Measurements from ENCODE around the gene SERPINE3.

The SERPINE3 gene

DNA sequence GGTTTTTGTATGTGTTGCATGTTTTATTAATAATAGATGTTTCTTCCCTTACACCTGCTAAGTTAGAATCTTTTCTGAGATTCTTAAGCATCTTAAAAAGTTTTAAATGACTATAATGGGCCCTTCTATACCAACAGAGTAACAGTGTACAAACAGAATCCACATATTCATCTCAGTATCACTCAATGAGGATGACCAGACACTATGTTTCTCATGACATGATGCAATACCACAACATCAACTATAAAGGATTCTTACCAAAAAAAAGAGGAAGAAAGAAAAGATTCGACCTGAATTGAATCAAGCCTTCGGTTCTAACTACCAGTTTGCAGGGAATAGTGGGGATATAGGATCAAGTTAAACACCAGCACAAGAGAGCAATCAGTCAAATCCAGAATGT, 56.9 kb downstream of the SERPINE3 start:
- intact Hi-C loops (cut with DNase I; ENCODE audit: low total_unique reads), result no loop called here
- peaks cover 0 to 29% (median 13%) of the 10 kb centered on the region in 4 donors for H3K4me1 ChIP-seq
- H3K9me3 ChIP-seq, result no peaks in the 10 kb centered on the region
- DNase-seq, result no peak
- H3K27me3 ChIP-seq, result no peaks in the 10 kb centered on the region
- peak overlapping the region in 1 of 2 donors; percentile 57 for H3K27ac ChIP-seq
- no peak overlapping the region for H3K4me3 ChIP-seq
- TF ChIP-seq, protein P1, sequence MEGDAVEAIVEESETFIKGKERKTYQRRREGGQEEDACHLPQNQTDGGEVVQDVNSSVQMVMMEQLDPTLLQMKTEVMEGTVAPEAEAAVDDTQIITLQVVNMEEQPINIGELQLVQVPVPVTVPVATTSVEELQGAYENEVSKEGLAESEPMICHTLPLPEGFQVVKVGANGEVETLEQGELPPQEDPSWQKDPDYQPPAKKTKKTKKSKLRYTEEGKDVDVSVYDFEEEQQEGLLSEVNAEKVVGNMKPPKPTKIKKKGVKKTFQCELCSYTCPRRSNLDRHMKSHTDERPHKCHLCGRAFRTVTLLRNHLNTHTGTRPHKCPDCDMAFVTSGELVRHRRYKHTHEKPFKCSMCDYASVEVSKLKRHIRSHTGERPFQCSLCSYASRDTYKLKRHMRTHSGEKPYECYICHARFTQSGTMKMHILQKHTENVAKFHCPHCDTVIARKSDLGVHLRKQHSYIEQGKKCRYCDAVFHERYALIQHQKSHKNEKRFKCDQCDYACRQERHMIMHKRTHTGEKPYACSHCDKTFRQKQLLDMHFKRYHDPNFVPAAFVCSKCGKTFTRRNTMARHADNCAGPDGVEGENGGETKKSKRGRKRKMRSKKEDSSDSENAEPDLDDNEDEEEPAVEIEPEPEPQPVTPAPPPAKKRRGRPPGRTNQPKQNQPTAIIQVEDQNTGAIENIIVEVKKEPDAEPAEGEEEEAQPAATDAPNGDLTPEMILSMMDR (IDR thresholded peaks at IDR 0.05), result no peak
- no peaks in the 10 kb centered on the region for H3K36me3 ChIP-seq

DNA sequence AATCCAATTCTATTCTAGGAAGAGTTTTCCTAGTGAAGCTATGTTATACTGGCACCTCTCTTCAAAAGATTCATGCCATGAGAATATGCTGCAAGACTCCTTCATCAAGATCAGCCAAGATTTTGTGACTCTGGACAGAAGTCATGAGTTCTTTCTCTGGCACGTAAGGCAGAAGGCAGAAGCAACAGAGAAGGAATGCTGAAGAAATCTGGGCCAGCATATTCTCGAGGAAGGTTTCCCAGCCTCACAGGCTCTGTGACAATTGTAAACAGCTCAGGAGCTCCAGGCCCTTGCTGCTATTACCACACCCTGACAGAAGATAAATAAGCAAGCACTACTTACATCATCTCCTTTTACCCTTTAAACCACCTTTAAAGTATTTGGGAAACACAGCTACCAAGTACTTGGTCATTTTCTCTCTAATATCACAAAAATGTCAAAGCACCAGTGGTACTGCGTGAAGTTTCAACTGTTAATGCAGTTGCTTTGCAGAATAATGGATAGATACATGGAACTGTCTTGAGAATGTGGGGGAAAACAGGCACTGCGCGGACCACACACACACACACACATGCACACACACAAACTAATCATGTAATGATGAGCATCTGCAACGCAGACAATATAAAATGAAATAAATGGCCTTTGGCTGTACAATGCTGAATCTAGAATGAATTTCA, 57.9 kb downstream of the SERPINE3 start:
- H3K27me3 ChIP-seq, result no peaks in the 10 kb centered on the region
- peak overlapping the region; percentile 53 to 57 for H3K27ac ChIP-seq
- DNase-seq, result peak; percentile 51 to 72
- H3K4me1 ChIP-seq, result peaks cover 0 to 29% (median 13%) of the 10 kb centered on the region in 4 donors
- no peaks in the 10 kb centered on the region for H3K9me3 ChIP-seq
- no peak overlapping the region for H3K4me3 ChIP-seq
- H3K36me3 ChIP-seq, result no peaks in the 10 kb centered on the region
- intact Hi-C loops (cut with DNase I; ENCODE audit: low total_unique reads), result no loop called here
- TF ChIP-seq, protein P1 (IDR thresholded peaks at IDR 0.05), result no peak

DNA sequence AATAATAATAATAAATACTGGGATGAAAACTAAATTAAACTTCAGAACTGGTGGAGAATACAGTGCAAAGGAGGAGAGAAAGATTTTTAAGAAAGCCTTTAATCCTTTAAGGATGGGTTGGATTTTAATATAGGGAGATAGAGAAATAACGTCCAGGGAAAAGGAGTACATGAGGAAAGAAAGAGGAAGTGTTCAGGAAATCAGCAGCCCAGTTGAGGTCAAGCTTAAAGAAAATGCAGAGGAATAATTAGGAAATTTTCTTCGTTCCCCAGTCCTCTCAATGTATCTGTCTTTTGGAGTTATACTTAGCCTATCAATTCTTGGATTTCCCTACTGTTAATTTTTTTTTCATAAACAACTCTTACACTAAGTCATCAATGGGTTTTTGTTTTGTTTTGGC, 65.7 kb downstream of the SERPINE3 start:
- intact Hi-C loops (cut with DNase I; ENCODE audit: low total_unique reads), result no loop called here
- Histone ChIP-seq H3K4me3 (no peak overlapping the region), H3K27ac (no peak overlapping the region), H3K4me1 (no peaks in the 10 kb centered on the region), H3K9me3 (no peaks in the 10 kb centered on the region), H3K36me3 (no peaks in the 10 kb centered on the region), H3K27me3 (no peaks in the 10 kb centered on the region)
- no peak for DNase-seq
- TF ChIP-seq, protein P1 (IDR thresholded peaks at IDR 0.05), result no peak

DNA sequence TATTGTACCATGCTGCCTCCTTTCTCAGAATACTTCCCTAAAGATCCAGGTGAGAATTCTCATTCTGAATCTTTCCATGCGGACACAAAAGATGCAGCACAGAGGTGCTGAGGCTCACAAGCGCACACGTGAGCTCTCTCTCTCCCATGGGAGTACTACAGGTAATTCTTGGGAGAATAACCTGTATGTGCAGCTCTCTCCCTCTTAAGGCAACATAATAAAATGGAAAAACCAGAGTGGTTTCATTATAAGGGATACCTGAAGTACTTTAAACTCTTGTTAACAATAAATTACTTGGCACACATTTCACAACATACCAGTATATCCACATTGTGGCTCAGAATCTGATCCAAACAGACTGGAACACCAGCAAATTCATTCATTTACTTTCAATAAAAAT, 72.9 kb downstream of the SERPINE3 start:
- intact Hi-C loops (cut with DNase I; ENCODE audit: low total_unique reads), result no loop called here
- H3K4me1 ChIP-seq, result peaks cover 0 to 10% (median 2%) of the 10 kb centered on the region in 4 donors
- H3K27me3 ChIP-seq, result no peaks in the 10 kb centered on the region
- H3K27ac ChIP-seq, result no peak overlapping the region
- H3K4me3 ChIP-seq, result no peak overlapping the region
- H3K9me3 ChIP-seq, result no peaks in the 10 kb centered on the region
- TF ChIP-seq, protein P1 (IDR thresholded peaks at IDR 0.05), result no peak
- no peak for DNase-seq
- peaks cover 5 to 7% (median 6%) of the 10 kb centered on the region in 3 donors for H3K36me3 ChIP-seq

All from tibial artery (tissue), 4 donors.